Hematopoietic multipotent progenitor cell treated with erythropoietin and hydrocortisone succinate and interleukin-3 and kit ligand, for 15 days (in vitro differentiated cells): ENCODE results near the gene VSTM2L.
A peak's percentile ranks its signal among the peaks of the same experiment; 100 is the strongest.

Experiments used
- DNase-seq: peaks from one replicate; pipeline ENCODE4 v3.0.0-alpha.2; 2015; ENCODE audit warnings: low spot score

VSTM2L gene

GRCh38 chr20:37968841-37969401 lies 66.0 kb downstream of the VSTM2L start:
- no peak for DNase-seq

GRCh38 chr20:37969949-37970855 lies 67.3 kb downstream of the VSTM2L start:
- no peak for DNase-seq

GRCh38 chr20:37970856-37971245 lies 67.9 kb downstream of the VSTM2L start:
- no peak for DNase-seq

- DNase-seq, result no peak
These were observed 68.7 kb downstream of the VSTM2L start for GRCh38 chr20:37971561-37972127.

GRCh38 chr20:37972256-37973058 lies 69.5 kb downstream of the VSTM2L start:
- no peak for DNase-seq

GRCh38 chr20:37973059-37973910 lies 70.4 kb downstream of the VSTM2L start:
- DNase-seq, result peak; percentile 73

- DNase-seq, result no peak
These were observed 74.0 kb downstream of the VSTM2L start for GRCh38 chr20:37976887-37977286.

GRCh38 chr20:37977338-37977737 lies 74.4 kb downstream of the VSTM2L start:
- no peak for DNase-seq

- DNase-seq, result no peak
These were observed 74.9 kb downstream of the VSTM2L start for GRCh38 chr20:37977786-37978185.

- DNase-seq, result no peak
These were observed 76.4 kb downstream of the VSTM2L start for GRCh38 chr20:37979021-37979985.

GRCh38 chr20:37980383-37980782 lies 77.5 kb downstream of the VSTM2L start:
- no peak for DNase-seq

GRCh38 chr20:37980876-37981275 lies 77.9 kb downstream of the VSTM2L start:
- DNase-seq, result no peak

- no peak for DNase-seq
These were observed 78.6 kb downstream of the VSTM2L start for GRCh38 chr20:37981568-37981967.

- DNase-seq, result no peak
These were observed 80.4 kb downstream of the VSTM2L start for GRCh38 chr20:37983286-37983685.

GRCh38 chr20:37984018-37984785 lies 81.3 kb downstream of the VSTM2L start:
- no peak for DNase-seq

- DNase-seq, result no peak
These were observed 83.3 kb downstream of the VSTM2L start for GRCh38 chr20:37986044-37986858.

- no peak for DNase-seq
These were observed 84.1 kb downstream of the VSTM2L start for GRCh38 chr20:37986873-37987601.
